Panc1 (cell line): Measurements from ENCODE around the gene PCED1B. TPM values are rescaled to one million over a fixed set of nuclear protein-coding genes. Genes with fewer than 3 reads are reported as not detected.

ENCODE experiments used
- ATAC-seq: fragments of 200-7000 bp; cut with Tn5 transposase; 2 replicates; pipeline ENCODE4 v1.9.1; 2020; ENCODE audit warnings: mild to moderate bottlenecking, moderate library complexity
- BruUV-seq: library from RNA; stranded (reverse); fragments of 400-500 nt; replicated peaks from 2 replicates; lab custom pipeline; 2021; lab: Mats Ljungman, UMichigan
- CTCF ChIA-PET: fragments of 300-600 bp; sonication (Branson Sonifier 250); formaldehyde crosslinking; loops from one replicate; lab custom pipeline; 2022; ENCODE audit warnings: antibody characterized with exemption; lab: Charles Lee
- POLR2A ChIA-PET: fragments of 300-600 bp; sonication (Branson Sonifier 250); formaldehyde crosslinking; loops from one replicate; lab custom pipeline; 2022; ENCODE audit warnings: antibody characterized with exemption; lab: Charles Lee
- DNase-seq: peaks from one replicate; pipeline ENCODE4 v3.0.0-alpha.2; 2010; ENCODE audit warnings: low read depth, low spot score
- H3K27ac ChIP-seq: 2 replicates; pipeline ENCODE4 v1.5.1; 2011; ENCODE audit warnings: mild to moderate bottlenecking, low read length, inconsistent platforms
- H3K27me3 ChIP-seq: fragments of 200-500 bp; sonication (Bioruptor generic); 2 replicates; pipeline ENCODE4 v1.6.0; 2014; ENCODE audit warnings: low read length, inconsistent platforms; ENCODE audit not compliant: control insufficient read depth, insufficient read depth
- H3K36me3 ChIP-seq: fragments of 200-500 bp; sonication (Bioruptor generic); 2 replicates; pipeline ENCODE4 v1.5.1; 2014; ENCODE audit warnings: inconsistent platforms, mild to moderate bottlenecking, low read length, moderate library complexity; ENCODE audit not compliant: control insufficient read depth, insufficient read depth
- H3K4me1 ChIP-seq: 2 replicates; pipeline ENCODE4 v1.5.1; 2011; ENCODE audit warnings: inconsistent platforms, mild to moderate bottlenecking, low read length, moderate library complexity; ENCODE audit not compliant: control insufficient read depth, insufficient read depth
- H3K4me3 ChIP-seq, 2 experiments: 2 replicates each; pipeline ENCODE4 v1.5.1; 2011 to 2012; ENCODE audit warnings: low read depth in 2 of 2, low read length in 2 of 2, mild to moderate bottlenecking in 2 of 2, inconsistent platforms in 1 of 2, moderate library complexity in 1 of 2
- H3K9me3 ChIP-seq: fragments of 200-500 bp; sonication (Bioruptor generic); 2 replicates; pipeline ENCODE4 v1.5.1; 2014; ENCODE audit warnings: low read depth, mild to moderate bottlenecking, inconsistent platforms, low read length, moderate library complexity; ENCODE audit not compliant: control insufficient read depth, insufficient read depth
- CTCF ChIP-seq: fragments of 450-650 bp; IDR thresholded peaks from 2 replicates; pipeline ENCODE4 v1.5.1; 2017; ENCODE audit warnings: mild to moderate bottlenecking
- POLR2AphosphoS5 ChIP-seq: IDR thresholded peaks from 2 replicates; pipeline ENCODE4 v1.6.1; 2012; ENCODE audit warnings: mild to moderate bottlenecking, low read depth, low read length, moderate library complexity
- REST ChIP-seq, 2 experiments: IDR thresholded peaks; 2 replicates each; pipeline ENCODE4 v1.6.1; 2011 to 2012; ENCODE audit warnings: low read depth in 2 of 2, control low read depth in 1 of 2, low read length in 1 of 2, mild to moderate bottlenecking in 1 of 2, moderate library complexity in 1 of 2; ENCODE audit not compliant: insufficient read depth in 1 of 2
- SIN3A ChIP-seq: IDR thresholded peaks from 2 replicates; pipeline ENCODE4 v1.6.1; 2012; ENCODE audit warnings: low read depth, mild to moderate bottlenecking, low read length, moderate library complexity, borderline replicate concordance; ENCODE audit not compliant: insufficient read depth
- TCF7L2 ChIP-seq: IDR thresholded peaks from 2 replicates; pipeline ENCODE4 v1.6.1; 2011; ENCODE audit warnings: mild to moderate bottlenecking, low read depth, low read length, inconsistent platforms
- in situ Hi-C: cut with HindIII; loops from 2 replicates; pipeline ENCODE4 v1.10.0; 2016; ENCODE audit warnings: low sequenced_read_pairs, low pct_unique_long_range_greater_than_20kb
- intact Hi-C: fragments of 100-400 bp; cut with micrococcal nuclease; formaldehyde crosslinking; loops from one replicate; pipeline ENCODE4 v1.10.0; 2022; ENCODE audit not compliant: unreplicated experiment
- total RNA-seq: library from RNA; stranded (reverse); gene quantifications from one replicate; pipeline ENCODE4 v1.2.1, GENCODE V29; 2021; ENCODE audit not compliant: unreplicated experiment

The PCED1B gene
- total RNA-seq, 1 experiment from 2014 or later = 0.82 TPM

- Histone ChIP-seq H3K4me1 (no peaks in the 10 kb centered on the region), H3K9me3 (no peaks in the 10 kb centered on the region), H3K27me3 (no peaks in the 10 kb centered on the region), H3K27ac (no peak overlapping the region), H3K4me3 (no peak overlapping the region), H3K36me3 (no peaks in the 10 kb centered on the region)
- no peak for ATAC-seq
- ChIA-PET POLR2A (no interaction called here), CTCF (no interaction called here)
- TF ChIP-seq POLR2AphosphoS5 (no peak), CTCF (no peak), SIN3A (no peak), TCF7L2 (no peak), REST (IDR thresholded peaks at IDR 0.05; ENCODE audit: insufficient read depth in 1 of 2, low read depth in 2 of 2, low read length in 1 of 2) (no peak)
- intact Hi-C loops (loop anchor here (10.0 kb wide), 1 partner anchor 649 kb away; no protein-coding TSS in a partner anchor), in situ Hi-C loops (no loop called here)
- no TSS peak for BruUV-seq
- no peak for DNase-seq
Observed at GRCh38 chr12:47035484-47035883, 43.9 kb upstream of the PCED1B start.

- DNase-seq (no peak), ATAC-seq (no peak)
- H3K4me1 ChIP-seq = no peaks in the 10 kb centered on the region
- TF ChIP-seq REST (IDR thresholded peaks at IDR 0.05; ENCODE audit: insufficient read depth in 1 of 2, low read depth in 2 of 2, low read length in 1 of 2) = no peak
- no peak for TF ChIP-seq SIN3A
- no peak for TF ChIP-seq POLR2AphosphoS5
- no peak for TF ChIP-seq TCF7L2
- TF ChIP-seq CTCF = no peak
- H3K9me3 ChIP-seq = no peaks in the 10 kb centered on the region
- in situ Hi-C loops (no loop called here), intact Hi-C loops (loop anchor here (10.0 kb wide), 1 partner anchor 646 kb away; no protein-coding TSS in a partner anchor)
- H3K27ac ChIP-seq = no peak overlapping the region
- no peaks in the 10 kb centered on the region for H3K27me3 ChIP-seq
- H3K36me3 ChIP-seq = no peaks in the 10 kb centered on the region; the same call in 1 of the 2 replicates
- BruUV-seq = no TSS peak
- ChIA-PET POLR2A (no interaction called here), CTCF (interaction anchor here (0.5 kb wide), 1 partner anchor 50 kb away, joined by 3 read pairs; no protein-coding TSS in a partner anchor)
- no peak overlapping the region for H3K4me3 ChIP-seq
Observed at GRCh38 chr12:47038270-47038748, 41.1 kb upstream of the PCED1B start.
